Measurements from ENCODE around the gene DNAJB2.

DNA sequence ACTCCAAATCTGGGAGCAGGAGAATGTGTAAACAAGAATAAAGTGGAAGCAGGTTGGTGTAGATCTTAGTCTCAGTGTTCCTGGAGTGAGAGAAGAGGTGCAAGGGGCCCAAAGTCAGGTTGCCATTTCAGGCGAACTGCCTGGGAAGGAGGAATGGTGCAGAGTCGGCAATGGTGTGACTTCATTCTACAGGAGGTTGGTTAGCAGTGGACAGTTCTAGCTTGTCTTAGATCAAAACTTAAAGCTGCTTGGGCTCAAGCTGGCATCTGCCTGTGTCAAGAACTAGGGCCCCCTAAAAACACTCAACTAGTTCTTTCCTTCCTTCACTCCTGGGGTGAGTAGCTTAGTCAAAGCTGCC lies 30.3 kb upstream of the DNAJB2 start:
- TF ChIP-seq JUN (IDR thresholded peaks at IDR 0.05; ENCODE audit: low read depth, low read length) (no peak), GTF2F1 (IDR thresholded peaks at IDR 0.05; ENCODE audit: borderline replicate concordance, low read depth, low read length) (no peak), TAF1 (IDR thresholded peaks at IDR 0.05; ENCODE audit: low read depth, low read length) (no peak), CTCF (IDR thresholded peaks at IDR 0.05; ENCODE audit: control extremely low read depth in 1 of 3, insufficient read depth in 1 of 3, low read depth in 1 of 3, low read length in 3 of 3) (no peak), ASH2L (IDR thresholded peaks at IDR 0.05; ENCODE audit: low read length) (no peak), RAD21 (IDR thresholded peaks at IDR 0.05 in 1 of 2, conservative IDR thresholded peaks at IDR 0.05 in 1 of 2; ENCODE audit: low read depth in 2 of 2, low read length in 2 of 2) (no peak), NANOG (IDR thresholded peaks at IDR 0.05; ENCODE audit: insufficient read depth, low read depth, low read length, poor library complexity, severe bottlenecking) (no peak), SIN3A (conservative IDR thresholded peaks at IDR 0.05 in 1 of 2, IDR thresholded peaks at IDR 0.05 in 1 of 2; ENCODE audit: low read depth in 1 of 2, low read length in 2 of 2) (no peak)
- TF ChIP-seq, protein P1, sequence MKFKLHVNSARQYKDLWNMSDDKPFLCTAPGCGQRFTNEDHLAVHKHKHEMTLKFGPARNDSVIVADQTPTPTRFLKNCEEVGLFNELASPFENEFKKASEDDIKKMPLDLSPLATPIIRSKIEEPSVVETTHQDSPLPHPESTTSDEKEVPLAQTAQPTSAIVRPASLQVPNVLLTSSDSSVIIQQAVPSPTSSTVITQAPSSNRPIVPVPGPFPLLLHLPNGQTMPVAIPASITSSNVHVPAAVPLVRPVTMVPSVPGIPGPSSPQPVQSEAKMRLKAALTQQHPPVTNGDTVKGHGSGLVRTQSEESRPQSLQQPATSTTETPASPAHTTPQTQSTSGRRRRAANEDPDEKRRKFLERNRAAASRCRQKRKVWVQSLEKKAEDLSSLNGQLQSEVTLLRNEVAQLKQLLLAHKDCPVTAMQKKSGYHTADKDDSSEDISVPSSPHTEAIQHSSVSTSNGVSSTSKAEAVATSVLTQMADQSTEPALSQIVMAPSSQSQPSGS (IDR thresholded peaks at IDR 0.05; ENCODE audit: low read length) = no peak

All from H1 (cell line).